ENCODE data around the gene TCEAL9.

TCEAL9 gene

GRCh38 chrX:103356130-103356798 lies at the start of gene TCEAL9:
Gene TCEAL9, plus strand, starts transcription at chrX:103356506. Its CDS starts 1,179 bp downstream, at chrX:103357685.
- TF ChIP-seq, protein P1, sequence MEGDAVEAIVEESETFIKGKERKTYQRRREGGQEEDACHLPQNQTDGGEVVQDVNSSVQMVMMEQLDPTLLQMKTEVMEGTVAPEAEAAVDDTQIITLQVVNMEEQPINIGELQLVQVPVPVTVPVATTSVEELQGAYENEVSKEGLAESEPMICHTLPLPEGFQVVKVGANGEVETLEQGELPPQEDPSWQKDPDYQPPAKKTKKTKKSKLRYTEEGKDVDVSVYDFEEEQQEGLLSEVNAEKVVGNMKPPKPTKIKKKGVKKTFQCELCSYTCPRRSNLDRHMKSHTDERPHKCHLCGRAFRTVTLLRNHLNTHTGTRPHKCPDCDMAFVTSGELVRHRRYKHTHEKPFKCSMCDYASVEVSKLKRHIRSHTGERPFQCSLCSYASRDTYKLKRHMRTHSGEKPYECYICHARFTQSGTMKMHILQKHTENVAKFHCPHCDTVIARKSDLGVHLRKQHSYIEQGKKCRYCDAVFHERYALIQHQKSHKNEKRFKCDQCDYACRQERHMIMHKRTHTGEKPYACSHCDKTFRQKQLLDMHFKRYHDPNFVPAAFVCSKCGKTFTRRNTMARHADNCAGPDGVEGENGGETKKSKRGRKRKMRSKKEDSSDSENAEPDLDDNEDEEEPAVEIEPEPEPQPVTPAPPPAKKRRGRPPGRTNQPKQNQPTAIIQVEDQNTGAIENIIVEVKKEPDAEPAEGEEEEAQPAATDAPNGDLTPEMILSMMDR (IDR thresholded peaks at IDR 0.05; ENCODE audit: control insufficient read depth, extremely low read depth, insufficient read depth): no peak
- DNase-seq (ENCODE audit: low read depth): no peak
- H3K4me3 ChIP-seq (ENCODE audit: low read depth, low read length): peak within 1 kb of the TSS; percentile 83

- peak overlapping the region; percentile 74 for H3K4me3 ChIP-seq (ENCODE audit: low read depth, low read length)
- no peak for DNase-seq (ENCODE audit: low read depth)
- TF ChIP-seq, protein P1 (IDR thresholded peaks at IDR 0.05; ENCODE audit: control insufficient read depth, extremely low read depth, insufficient read depth): no peak
These were observed 46.3 kb upstream of the TCEAL9 start for GRCh38 chrX:103309860-103310554.

- DNase-seq (ENCODE audit: low read depth): peak; percentile 44
- TF ChIP-seq, protein P1 (IDR thresholded peaks at IDR 0.05; ENCODE audit: control insufficient read depth, extremely low read depth, insufficient read depth): no peak
- peak within 1 kb of the TSS; percentile 74 for H3K4me3 ChIP-seq (ENCODE audit: low read depth, low read length)
These were observed 45.5 kb upstream of the TCEAL9 start, which contains the start of gene BEX2 for GRCh38 chrX:103310555-103311398. Gene BEX2, minus strand, starts transcription at chrX:103310990. Its CDS starts 1,014 bp downstream, at chrX:103309976.

GRCh38 chrX:103311399-103311780 lies 44.9 kb upstream of the TCEAL9 start:
- TF ChIP-seq, protein P1 (IDR thresholded peaks at IDR 0.05; ENCODE audit: control insufficient read depth, extremely low read depth, insufficient read depth): no peak
- H3K4me3 ChIP-seq (ENCODE audit: low read depth, low read length): peak overlapping the region; percentile 74
- no peak for DNase-seq (ENCODE audit: low read depth)

- no peak for DNase-seq (ENCODE audit: low read depth)
- TF ChIP-seq, protein P1 (IDR thresholded peaks at IDR 0.05; ENCODE audit: control insufficient read depth, extremely low read depth, insufficient read depth): no peak
- H3K4me3 ChIP-seq (ENCODE audit: low read depth, low read length): no peak within 1 kb of the TSS
These were observed 26.3 kb upstream of the TCEAL9 start, which contains the start of gene TCEAL7 for GRCh38 chrX:103329991-103330390. Gene TCEAL7, plus strand, starts transcription at chrX:103330239. Its CDS starts 1,165 bp downstream, at chrX:103331404.

- no peak for DNase-seq (ENCODE audit: low read depth)
These were observed 25.5 kb upstream of the TCEAL9 start for GRCh38 chrX:103330681-103331288.

More at GRCh38 chrX:103330681-103331288, 25.5 kb upstream of the TCEAL9 start:
- TF ChIP-seq, protein P1 (IDR thresholded peaks at IDR 0.05; ENCODE audit: control insufficient read depth, extremely low read depth, insufficient read depth): no peak
- H3K4me3 ChIP-seq (ENCODE audit: low read depth, low read length): no peak overlapping the region
